Nephron progenitor cell (in vitro differentiated cells): Measurements from ENCODE around the gene EPN2.
A peak's percentile ranks its signal among the peaks of the same experiment; 100 is the strongest.

Experiments used
- DNase-seq: peaks from one replicate; pipeline ENCODE4 v3.0.0; 2021
- H3K27ac Mint-ChIP-seq: 2 replicates; pipeline ENCODE4 v1.8.0; 2021; ENCODE audit warnings: mild to moderate bottlenecking, moderate library complexity, mixed read lengths
- H3K27me3 Mint-ChIP-seq: 2 replicates; pipeline ENCODE4 v1.8.0; 2021; ENCODE audit warnings: mild to moderate bottlenecking, low read depth, mixed read lengths; ENCODE audit not compliant: poor library complexity
- H3K36me3 Mint-ChIP-seq: 2 replicates; pipeline ENCODE4 v1.8.0; 2021; ENCODE audit warnings: low read depth, mixed read lengths
- H3K4me1 Mint-ChIP-seq: 2 replicates; pipeline ENCODE4 v1.8.0; 2021; ENCODE audit warnings: mixed read lengths
- H3K4me3 Mint-ChIP-seq: 2 replicates; pipeline ENCODE4 v1.8.0; 2021; ENCODE audit warnings: mild to moderate bottlenecking, moderate library complexity, mixed read lengths
- H3K9me3 Mint-ChIP-seq: 2 replicates; pipeline ENCODE4 v1.8.0; 2021; ENCODE audit warnings: mild to moderate bottlenecking, moderate library complexity, mixed read lengths
- CTCF ChIP-seq: fragments of 200-600 bp; sonication (generic); IDR thresholded peaks from 2 replicates; pipeline ENCODE4 v1.5.0; 2021; ENCODE audit warnings: antibody characterized with exemption

Gene EPN2

GRCh38 chr17:19329839-19330238, 92.7 kb downstream of the EPN2 start:
- Mint-ChIP-seq H3K27ac (peak overlapping the region; percentile 39), H3K27me3 (no peaks in the 10 kb centered on the region), H3K9me3 (peaks cover 14% of the 10 kb centered on the region), H3K36me3 (peaks cover 28% of the 10 kb centered on the region), H3K4me3 (no peak overlapping the region), H3K4me1 (peaks cover 27% of the 10 kb centered on the region)
- TF ChIP-seq CTCF: no peak
- DNase-seq: no peak

- peaks cover 27% of the 10 kb centered on the region for H3K4me1 Mint-ChIP-seq
- H3K4me3 Mint-ChIP-seq: no peak overlapping the region
- H3K27me3 Mint-ChIP-seq: no peaks in the 10 kb centered on the region
- peaks cover 10% of the 10 kb centered on the region for H3K9me3 Mint-ChIP-seq
- H3K27ac Mint-ChIP-seq: peak overlapping the region; percentile 75
- peak; percentile 54 for DNase-seq
- TF ChIP-seq CTCF: no peak
- peaks cover 24% of the 10 kb centered on the region for H3K36me3 Mint-ChIP-seq
Measured at GRCh38 chr17:19330271-19330670, 93.1 kb downstream of the EPN2 start.

- DNase-seq: no peak
- H3K9me3 Mint-ChIP-seq: peaks cover under 1% of the 10 kb centered on the region
- no peak for TF ChIP-seq CTCF
- peaks cover 19% of the 10 kb centered on the region for H3K36me3 Mint-ChIP-seq
- H3K27ac Mint-ChIP-seq: peak overlapping the region; percentile 75
- peaks cover 35% of the 10 kb centered on the region for H3K4me1 Mint-ChIP-seq
- H3K4me3 Mint-ChIP-seq: no peak overlapping the region
- no peaks in the 10 kb centered on the region for H3K27me3 Mint-ChIP-seq
Measured at GRCh38 chr17:19331134-19331533, 94.0 kb downstream of the EPN2 start.

- Mint-ChIP-seq H3K27ac (peak overlapping the region; percentile 65), H3K4me3 (no peak overlapping the region), H3K27me3 (no peaks in the 10 kb centered on the region), H3K36me3 (peaks cover 13% of the 10 kb centered on the region), H3K9me3 (no peaks in the 10 kb centered on the region), H3K4me1 (peaks cover 36% of the 10 kb centered on the region)
- no peak for DNase-seq
- no peak for TF ChIP-seq CTCF
Measured at GRCh38 chr17:19331543-19332245, 94.5 kb downstream of the EPN2 start.

- peak overlapping the region; percentile 85 for H3K27ac Mint-ChIP-seq
- TF ChIP-seq CTCF: no peak
- H3K36me3 Mint-ChIP-seq: peaks cover 8% of the 10 kb centered on the region
- no peak for DNase-seq
- no peak overlapping the region for H3K4me3 Mint-ChIP-seq
- no peaks in the 10 kb centered on the region for H3K9me3 Mint-ChIP-seq
- H3K27me3 Mint-ChIP-seq: no peaks in the 10 kb centered on the region
- peaks cover 44% of the 10 kb centered on the region for H3K4me1 Mint-ChIP-seq
Measured at GRCh38 chr17:19332371-19333131, 95.4 kb downstream of the EPN2 start.

GRCh38 chr17:19333132-19333440, 95.9 kb downstream of the EPN2 start:
- Mint-ChIP-seq H3K36me3 (peaks cover 8% of the 10 kb centered on the region), H3K27ac (no peak overlapping the region), H3K4me1 (peaks cover 50% of the 10 kb centered on the region), H3K27me3 (no peaks in the 10 kb centered on the region), H3K4me3 (no peak overlapping the region), H3K9me3 (no peaks in the 10 kb centered on the region)
- TF ChIP-seq CTCF: no peak
- no peak for DNase-seq
